ENCODE results near the gene NUB1. TPM values are rescaled to one million over a fixed set of nuclear protein-coding genes. Genes with fewer than 3 reads are reported as not detected.

NUB1 gene
- total RNA-seq, 1 donor from 2014 or later = 32.6 TPM

DNA sequence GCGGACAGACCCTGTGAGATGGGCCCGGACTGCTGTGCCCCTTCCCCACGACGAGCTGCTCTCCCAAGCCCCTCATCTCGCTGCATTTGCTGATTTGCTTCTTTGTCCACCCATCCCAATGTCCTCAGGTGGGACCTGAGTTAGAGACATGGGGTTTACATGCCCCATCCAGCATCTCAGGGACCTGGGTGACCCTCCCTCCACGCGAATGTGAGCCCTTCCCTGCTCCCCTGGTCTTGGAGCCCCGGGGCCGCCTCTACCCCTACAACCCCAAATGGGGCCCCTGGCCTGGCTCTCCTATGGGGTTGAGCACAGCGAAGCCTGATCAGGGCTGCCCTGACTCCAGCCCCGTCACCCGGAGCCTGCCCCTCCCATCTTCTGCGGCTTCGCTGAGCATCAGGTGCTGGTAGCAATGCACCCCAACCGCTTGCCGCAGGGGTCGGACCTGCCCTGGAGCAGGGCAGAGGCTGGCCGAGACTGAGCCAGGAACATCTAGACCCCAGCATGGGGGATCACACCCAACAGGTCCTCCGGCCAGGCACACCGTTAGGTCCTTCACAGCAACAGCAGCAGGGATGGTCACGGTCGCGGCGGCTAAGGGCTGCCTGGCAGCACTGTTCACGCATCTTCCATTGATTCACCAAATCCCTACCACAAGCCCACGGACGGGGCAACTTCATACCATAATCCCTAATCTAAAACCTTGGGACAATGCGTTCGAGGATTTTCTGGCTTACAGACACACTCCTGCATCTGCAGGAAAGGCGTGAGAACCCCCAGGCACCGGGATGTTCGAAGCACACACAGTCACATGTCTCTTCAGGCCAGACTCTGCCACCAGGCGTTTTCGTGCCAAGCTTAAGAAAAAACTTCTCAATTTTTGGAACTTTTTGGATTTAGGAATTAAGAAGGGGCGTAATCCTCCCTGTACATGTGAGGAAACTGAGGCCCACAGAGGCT, 52.7 kb downstream of the NUB1 start:
- intact Hi-C loops (cut with DNase I) = no loop called here
- no peak for DNase-seq (ENCODE audit: low spot score)

DNA sequence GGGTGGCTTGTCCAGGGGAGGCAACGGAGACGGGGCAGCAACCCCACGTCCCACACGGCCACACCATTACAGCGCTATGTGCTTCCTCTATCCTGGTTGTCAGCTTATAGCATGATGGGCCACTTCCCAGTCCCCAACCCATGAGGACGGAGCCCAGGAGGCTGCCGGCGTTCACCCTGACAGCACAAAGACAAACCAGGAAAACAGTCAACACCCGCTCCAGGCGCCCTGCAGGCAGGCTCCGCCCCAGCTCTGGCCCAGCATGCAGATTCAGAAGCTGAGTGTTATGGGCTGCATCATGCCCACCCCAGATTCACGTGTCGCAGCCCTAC, 53.4 kb downstream of the NUB1 start:
- no peak for DNase-seq (ENCODE audit: low spot score)
- intact Hi-C loops (cut with DNase I) = no loop called here

GRCh38 chr7:151396328-151396970, 54.8 kb downstream of the NUB1 start:
- no peak for DNase-seq (ENCODE audit: low spot score)

GRCh38 chr7:151397026-151397425, 55.4 kb downstream of the NUB1 start:
- intact Hi-C loops (cut with DNase I) = no loop called here
- no peak for DNase-seq (ENCODE audit: low spot score)

More at GRCh38 chr7:151396328-151396970, 54.8 kb downstream of the NUB1 start:
- intact Hi-C loops (cut with DNase I) = no loop called here

DNA sequence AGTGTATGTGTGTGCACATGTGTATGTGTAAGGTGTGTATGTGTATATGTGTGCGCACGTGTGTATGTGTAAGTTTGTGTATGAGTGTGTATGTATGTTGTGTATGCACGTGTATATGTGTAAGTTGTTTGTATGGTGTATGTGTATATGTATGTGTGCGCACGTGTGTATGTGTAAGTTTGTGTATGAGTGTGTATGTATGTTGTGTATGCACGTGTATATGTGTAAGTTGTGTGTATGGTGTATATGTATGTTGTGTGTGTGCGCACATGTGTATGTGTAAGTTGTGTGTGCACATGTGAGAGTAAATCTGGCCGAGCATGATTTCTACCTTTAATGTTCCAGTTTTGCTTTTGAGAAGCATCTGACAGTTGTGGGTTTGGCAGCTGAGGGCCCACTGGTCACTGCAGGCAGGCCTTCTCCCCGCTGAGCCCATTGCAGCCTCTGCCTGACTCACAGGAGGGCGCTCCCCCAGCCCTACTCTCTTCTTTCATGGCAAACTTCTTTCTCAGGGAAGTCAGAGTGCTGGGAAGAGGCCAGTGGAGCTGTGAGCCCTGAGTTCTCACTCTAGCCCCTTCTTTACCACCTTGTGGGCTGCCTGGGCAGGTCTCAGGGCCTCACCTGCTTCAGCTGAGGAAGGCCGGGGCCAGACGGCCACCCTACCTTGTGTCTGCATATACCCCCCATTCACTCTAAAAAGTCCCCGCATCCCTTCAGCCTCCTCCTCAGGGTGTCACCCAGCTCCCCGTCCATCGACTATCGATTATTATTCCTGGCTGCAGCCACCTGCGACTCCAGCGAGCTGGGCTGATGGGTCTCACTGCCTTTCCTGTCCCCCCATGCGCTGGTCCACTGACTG, 57.1 kb downstream of the NUB1 start:
- intact Hi-C loops (cut with DNase I) = no loop called here

DNA sequence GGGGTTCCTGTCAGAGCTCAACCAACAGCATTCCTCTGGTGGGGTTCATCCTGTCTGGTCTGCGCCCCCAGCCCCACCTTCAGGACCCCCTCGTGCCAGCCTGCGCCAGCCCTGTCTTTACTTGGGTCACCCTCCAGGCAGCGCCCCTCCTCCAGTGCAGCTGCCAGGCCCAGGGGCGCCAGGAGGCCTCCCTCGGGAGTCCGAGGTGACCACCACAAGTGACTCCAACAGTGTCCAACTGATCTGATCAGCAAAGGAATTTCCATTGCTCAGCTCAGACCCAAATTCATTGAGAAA, 57.6 kb downstream of the NUB1 start:
- DNase-seq (ENCODE audit: low spot score) = no peak
- intact Hi-C loops (cut with DNase I) = no loop called here

More for the DNA sequence above, 57.1 kb downstream of the NUB1 start:
- no peak for DNase-seq (ENCODE audit: low spot score)

DNA sequence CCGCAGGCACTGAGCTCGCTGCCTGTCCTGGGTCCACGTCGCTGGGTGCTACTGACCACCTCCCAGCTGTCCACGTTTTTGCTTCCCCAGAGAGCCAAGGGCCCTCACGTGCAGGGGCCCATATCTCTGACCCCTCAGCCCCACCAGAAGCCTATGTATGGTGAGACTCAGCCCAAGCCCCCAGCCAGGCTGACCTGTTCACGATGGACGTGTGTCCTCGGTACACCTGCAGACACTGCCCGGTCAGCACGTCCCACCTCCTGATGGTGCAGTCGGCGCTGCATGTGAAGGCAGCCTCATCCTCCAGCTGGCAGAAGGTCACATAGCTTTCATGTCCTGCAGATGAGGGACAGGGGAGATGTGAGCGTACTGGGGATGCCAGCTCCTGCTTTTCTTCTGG, 58.3 kb downstream of the NUB1 start:
- no peak for DNase-seq (ENCODE audit: low spot score)
- intact Hi-C loops (cut with DNase I) = no loop called here

DNA sequence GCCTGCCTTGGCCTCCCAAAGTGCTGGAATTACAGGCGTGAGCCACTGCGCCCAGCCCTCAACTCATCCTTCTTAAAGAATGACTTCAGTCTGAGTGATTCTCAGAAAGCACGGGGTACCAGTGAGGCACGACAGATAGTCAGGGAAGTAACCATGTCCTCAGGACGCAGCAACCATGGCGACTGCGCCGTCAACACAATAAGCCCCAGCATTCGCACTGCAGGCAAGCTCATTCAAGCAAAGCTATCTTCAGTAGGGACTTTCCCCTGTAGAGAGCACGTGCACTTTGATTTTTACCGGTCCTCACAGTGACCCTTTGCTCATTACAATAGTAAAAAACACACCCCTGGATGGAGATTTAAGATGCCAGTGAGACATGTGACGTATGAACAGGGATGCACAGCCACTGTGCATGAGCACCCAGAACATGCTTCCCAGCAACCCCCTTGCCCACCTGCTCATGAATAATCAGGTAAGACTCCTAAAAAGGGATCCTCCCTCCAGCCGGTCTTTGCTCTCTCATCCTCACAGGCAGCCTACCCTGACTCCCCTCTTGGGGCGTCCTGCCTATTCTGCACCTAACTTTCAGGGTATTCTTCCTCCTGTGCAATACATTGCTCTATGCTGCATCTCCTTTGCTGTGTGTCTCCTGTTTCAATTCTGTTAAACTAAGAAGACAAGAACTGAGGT, 59.2 kb downstream of the NUB1 start:
- DNase-seq (ENCODE audit: low spot score) = no peak
- intact Hi-C loops (cut with DNase I) = no loop called here

DNA sequence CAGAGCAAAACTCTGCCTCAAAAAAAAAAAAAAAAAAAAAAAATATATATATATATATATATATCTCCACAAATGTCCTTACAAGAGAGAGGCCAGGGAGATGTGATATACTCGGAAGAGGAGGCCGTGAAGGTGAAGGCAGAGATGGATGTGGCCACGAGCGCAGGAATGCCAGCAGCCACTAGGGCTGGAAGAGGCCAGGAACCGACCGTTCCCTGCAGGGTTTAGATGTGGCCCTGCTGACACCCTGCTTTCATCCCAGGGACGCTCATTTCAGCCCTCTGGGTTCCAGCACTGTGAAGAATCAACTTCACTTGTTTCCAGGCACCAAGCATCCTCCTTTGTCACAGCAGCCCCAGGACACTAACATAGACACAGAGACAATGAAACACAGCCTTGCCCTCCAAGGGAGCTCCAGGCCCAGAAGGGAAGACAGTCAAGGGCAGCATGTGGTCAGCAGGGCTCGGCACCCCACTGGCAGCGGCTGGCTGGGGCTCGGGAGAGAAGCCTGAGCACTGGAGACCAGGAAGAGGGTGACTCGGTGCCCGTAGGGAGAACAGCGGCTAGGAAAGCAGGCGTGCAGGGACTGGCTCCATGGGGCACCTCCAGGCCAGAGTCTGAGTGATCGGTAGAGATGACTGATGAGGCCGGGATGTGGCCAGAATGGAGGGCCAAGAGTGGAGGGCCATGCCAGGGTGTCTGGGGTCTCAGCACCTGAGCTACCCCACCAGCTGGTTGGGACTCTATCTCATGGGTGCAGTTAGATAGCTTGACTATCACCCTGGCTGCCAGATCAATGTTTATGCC, 60.6 kb downstream of the NUB1 start:
- no peak for DNase-seq (ENCODE audit: low spot score)
- intact Hi-C loops (cut with DNase I) = no loop called here

GRCh38 chr7:151403764-151404163, 62.2 kb downstream of the NUB1 start:
- intact Hi-C loops (cut with DNase I) = no loop called here

DNA sequence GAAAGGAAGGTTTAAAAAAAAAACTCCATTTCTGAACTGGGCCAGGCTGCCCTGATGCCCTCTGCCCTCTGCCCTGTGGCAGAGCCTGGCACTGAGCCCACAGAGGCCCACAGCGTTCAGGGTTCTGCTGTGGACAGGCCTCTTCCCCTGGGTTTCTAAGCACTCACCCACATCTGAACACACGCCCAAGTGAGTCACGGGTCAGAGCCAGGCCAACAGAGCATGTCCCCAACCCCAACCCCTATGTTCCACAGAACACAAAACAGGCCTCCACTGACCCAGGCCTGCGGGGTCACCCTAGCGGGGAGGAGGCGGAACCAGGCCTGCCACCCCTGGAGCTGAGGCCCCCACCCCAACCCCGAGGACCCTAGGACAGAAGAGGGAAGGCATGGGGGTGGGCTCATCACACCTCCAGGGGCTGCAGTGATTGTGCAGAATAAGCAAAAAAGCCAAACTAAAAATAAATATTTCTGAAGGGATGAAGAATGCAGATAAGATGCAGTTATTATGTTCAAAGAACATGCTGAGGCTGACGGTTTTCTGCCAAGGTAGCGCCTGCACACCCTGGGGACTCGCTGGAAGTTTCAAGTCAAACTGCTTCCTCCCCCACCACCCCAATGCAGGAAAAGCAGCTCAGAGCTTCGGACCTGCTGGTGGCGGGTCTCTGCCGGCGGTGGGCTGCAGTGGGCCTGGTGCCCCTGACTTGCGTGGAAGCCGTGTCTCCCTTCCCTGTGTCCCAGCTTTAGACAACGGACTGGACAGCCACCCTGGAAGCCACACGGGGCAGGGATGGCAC, 62.8 kb downstream of the NUB1 start:
- no peak for DNase-seq (ENCODE audit: low spot score)
- intact Hi-C loops (cut with DNase I) = no loop called here

More at GRCh38 chr7:151403764-151404163, 62.2 kb downstream of the NUB1 start:
- DNase-seq (ENCODE audit: low spot score) = no peak

DNA sequence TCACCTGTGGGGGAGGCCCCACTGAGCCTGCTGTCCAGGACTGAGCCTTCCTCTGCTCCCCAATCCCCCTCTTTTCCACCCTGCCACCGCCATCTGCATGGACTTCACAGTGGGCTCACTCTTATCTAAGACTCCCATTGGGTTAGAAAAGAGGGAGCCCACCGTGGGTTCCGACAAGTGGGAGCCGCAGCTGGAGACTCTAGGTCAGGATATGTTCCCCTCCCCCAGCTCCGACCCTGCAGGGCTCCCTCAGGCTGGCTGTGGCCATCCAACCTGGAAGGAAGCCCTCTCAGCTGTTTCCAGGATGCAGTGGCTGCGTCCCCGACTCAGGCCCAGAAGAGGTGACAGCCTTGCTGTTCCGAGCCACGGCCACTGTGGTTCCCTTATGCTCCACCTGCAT, 63.4 kb downstream of the NUB1 start:
- DNase-seq (ENCODE audit: low spot score) = no peak
- intact Hi-C loops (cut with DNase I) = no loop called here

DNA sequence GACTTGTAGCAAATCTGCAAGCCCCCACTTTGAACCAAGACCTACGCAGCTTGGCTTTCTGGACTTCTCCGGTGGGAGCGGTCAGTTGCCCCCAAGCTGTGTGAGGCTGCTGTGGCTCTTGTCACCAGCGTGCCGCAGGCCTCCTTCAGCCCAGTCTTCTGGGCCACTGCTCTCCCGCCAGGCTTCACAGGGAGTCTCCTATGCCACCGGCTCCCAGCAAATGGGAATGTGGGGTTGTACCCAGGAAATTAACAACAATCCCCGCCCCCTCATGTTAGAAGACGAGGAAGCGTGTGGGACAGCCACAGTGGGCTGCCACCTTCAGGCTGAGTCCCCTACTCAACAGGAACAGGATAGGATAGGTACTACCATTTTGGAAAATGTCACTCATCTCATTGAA, 64.0 kb downstream of the NUB1 start:
- no peak for DNase-seq (ENCODE audit: low spot score)
- intact Hi-C loops (cut with DNase I) = no loop called here

DNA sequence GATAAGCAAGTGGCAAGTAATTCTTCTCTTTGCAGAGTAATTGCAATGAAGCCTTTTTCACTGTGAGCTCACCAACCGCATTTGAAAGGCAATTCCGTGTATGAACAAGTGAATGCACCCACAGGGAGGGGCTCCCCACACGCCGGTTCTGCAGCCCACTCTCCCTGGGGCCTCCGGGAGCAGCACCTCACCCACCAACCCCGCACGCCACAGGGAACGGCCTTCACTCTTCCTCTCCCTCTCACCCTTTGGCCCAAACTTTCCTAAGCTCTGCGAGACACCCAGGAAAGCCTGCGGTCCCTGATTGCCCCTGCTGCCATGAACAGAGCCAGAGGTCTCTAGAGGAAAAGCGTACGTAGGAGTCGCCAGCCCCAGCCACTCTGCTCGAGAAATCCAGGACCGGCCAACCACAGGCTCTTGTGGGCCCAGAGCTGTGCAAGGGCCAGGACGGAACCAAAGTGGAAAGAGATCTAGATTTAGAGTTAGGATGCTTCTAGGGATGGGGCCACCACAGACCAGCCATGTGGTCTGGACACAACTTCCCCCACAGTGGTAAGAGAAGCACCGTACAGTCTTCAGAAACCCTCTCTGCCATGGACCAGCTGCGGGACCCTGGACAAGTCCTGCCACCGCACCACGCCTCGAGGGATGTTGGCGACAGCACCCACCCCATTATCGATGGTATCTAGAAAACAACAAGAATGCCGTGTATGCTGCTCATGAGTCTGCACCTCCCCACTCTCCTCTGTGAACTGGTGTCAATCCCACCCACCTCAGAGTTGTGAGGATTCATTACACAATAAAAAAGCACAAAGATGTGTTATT, 64.7 kb downstream of the NUB1 start:
- DNase-seq (ENCODE audit: low spot score) = no peak
- intact Hi-C loops (cut with DNase I) = no loop called here

DNA sequence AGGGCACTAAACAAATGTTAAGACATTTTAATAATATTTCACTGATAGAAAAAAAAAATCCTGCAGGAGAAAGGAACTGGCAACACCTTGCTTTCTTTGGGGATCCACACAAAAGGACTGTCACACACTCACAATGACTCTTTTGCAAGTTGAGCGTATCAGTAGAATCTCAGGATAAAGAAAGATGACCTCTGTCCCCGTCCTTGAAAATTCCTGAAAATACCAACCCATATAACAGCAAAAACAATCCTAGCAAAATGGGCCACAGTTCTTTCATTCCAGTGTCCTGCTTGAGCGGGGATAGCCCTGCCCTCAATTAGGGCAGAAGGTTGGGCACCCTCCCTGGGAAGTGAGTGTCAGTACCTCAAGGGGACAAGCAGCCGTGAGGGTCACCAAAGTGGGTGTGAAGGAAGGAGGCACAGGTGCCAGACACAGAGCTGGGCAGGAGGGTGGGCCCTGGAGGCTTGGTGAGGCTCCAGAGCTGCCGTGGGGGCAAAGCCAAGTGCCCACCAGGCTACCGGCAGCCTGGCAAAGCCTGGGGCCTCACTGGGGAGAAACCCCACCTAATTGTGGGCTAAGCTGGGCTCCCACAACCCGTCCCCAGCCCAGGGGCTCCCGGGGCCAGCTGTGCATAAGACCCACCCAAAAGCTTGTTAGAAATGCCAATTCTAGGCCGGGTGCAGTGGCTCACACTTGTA, 65.4 kb downstream of the NUB1 start:
- no peak for DNase-seq (ENCODE audit: low spot score)
- intact Hi-C loops (cut with DNase I) = no loop called here

DNA sequence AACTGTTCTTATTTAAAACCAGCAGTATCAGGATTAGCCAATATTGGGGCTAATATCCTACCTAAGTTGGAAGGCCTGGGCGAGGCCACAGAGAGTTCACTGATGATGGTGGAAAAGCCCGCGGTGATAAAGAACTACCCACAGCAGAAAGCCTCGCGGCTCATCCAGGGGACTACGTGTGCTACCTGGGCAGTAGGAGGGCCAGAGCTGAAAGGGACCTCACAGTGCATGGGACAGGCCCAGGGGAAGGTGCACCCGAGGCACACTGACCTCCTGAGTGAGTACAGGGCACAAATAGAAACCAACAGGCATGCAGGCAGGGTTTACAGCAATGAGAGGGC, 66.9 kb downstream of the NUB1 start:
- DNase-seq (ENCODE audit: low spot score) = no peak
- intact Hi-C loops (cut with DNase I) = no loop called here
